WTC11 (cell line): ENCODE data around the gene RUNX1. TPM values are rescaled to one million over a fixed set of nuclear protein-coding genes. Genes with fewer than 3 reads are reported as not detected.

Source experiments
- ATAC-seq: fragments of 200-7000 bp; cut with Tn5 transposase; 2 replicates; pipeline ENCODE4 v1.10.0; 2021; ENCODE audit warnings: mild to moderate bottlenecking, moderate library complexity
- CTCF ChIA-PET: fragments of 300-600 bp; sonication (Branson Sonifier 250); formaldehyde crosslinking; loops from one replicate; lab custom pipeline; 2021; ENCODE audit warnings: antibody characterized with exemption; lab: Charles Lee
- POLR2A ChIA-PET: fragments of 350-600 bp; sonication (Branson Sonifier 250); formaldehyde crosslinking; loops from one replicate; lab custom pipeline; 2021; ENCODE audit warnings: antibody characterized with exemption; lab: Charles Lee
- DNase-seq: peaks from one replicate; pipeline ENCODE4 v3.0.0; 2021; ENCODE audit warnings: low spot score
- H3K27ac Mint-ChIP-seq: 2 replicates; pipeline ENCODE4 v1.8.0; 2021; ENCODE audit warnings: mixed read lengths
- H3K27me3 Mint-ChIP-seq: 2 replicates; pipeline ENCODE4 v1.8.0; 2021; ENCODE audit warnings: low read depth, mild to moderate bottlenecking, moderate library complexity, mixed read lengths
- H3K36me3 Mint-ChIP-seq: 2 replicates; pipeline ENCODE4 v1.8.0; 2021; ENCODE audit warnings: mixed read lengths
- H3K4me1 Mint-ChIP-seq: 2 replicates; pipeline ENCODE4 v1.8.0; 2022; ENCODE audit warnings: mixed read lengths
- H3K4me3 Mint-ChIP-seq: 2 replicates; pipeline ENCODE4 v1.8.0; 2021; ENCODE audit warnings: mild to moderate bottlenecking, moderate library complexity, mixed read lengths
- H3K9me3 Mint-ChIP-seq: 2 replicates; pipeline ENCODE4 v1.8.0; 2021; ENCODE audit warnings: mixed read lengths
- ARID4B ChIP-seq: sonication (generic); formaldehyde crosslinking; IDR thresholded peaks from 2 replicates; pipeline ENCODE4 v1.8.0; 2023; ENCODE audit warnings: missing genetic modification reagents, mild to moderate bottlenecking, borderline replicate concordance
- CBFB ChIP-seq: sonication (generic); formaldehyde crosslinking; IDR thresholded peaks from 2 replicates; pipeline ENCODE4 v1.8.1; 2022; ENCODE audit warnings: mild to moderate bottlenecking, low read depth, missing genetic modification reagents
- ERG ChIP-seq: fragments of 250-450 bp; sonication (Bioruptor Pico); IDR thresholded peaks from 2 replicates; pipeline ENCODE4 v1.8.0; 2021; ENCODE audit warnings: mild to moderate bottlenecking
- ESRRA ChIP-seq: sonication (generic); formaldehyde crosslinking; IDR thresholded peaks from 2 replicates; pipeline ENCODE4 v1.8.1; 2022; ENCODE audit warnings: mild to moderate bottlenecking, missing genetic modification reagents, borderline replicate concordance
- FOXP1 ChIP-seq: sonication (generic); formaldehyde crosslinking; IDR thresholded peaks from 2 replicates; pipeline ENCODE4 v1.8.0; 2022; ENCODE audit warnings: missing genetic modification reagents, mild to moderate bottlenecking, moderate library complexity, borderline replicate concordance
- HMGA2 ChIP-seq: fragments of 250-450 bp; sonication (Bioruptor Pico); IDR thresholded peaks from 2 replicates; pipeline ENCODE4 v1.4.0; 2021; ENCODE audit warnings: mild to moderate bottlenecking, moderate library complexity
- IRF1 ChIP-seq: sonication (generic); formaldehyde crosslinking; IDR thresholded peaks from 2 replicates; pipeline ENCODE4 v1.8.0; 2023; ENCODE audit warnings: missing genetic modification reagents
- IRF2 ChIP-seq: sonication (generic); formaldehyde crosslinking; IDR thresholded peaks from 2 replicates; pipeline ENCODE4 v1.8.0; 2022; ENCODE audit warnings: low read depth, missing genetic modification reagents, borderline replicate concordance
- MAX ChIP-seq: sonication (generic); formaldehyde crosslinking; IDR thresholded peaks from 2 replicates; pipeline ENCODE4 v1.8.0; 2022; ENCODE audit warnings: mild to moderate bottlenecking, missing genetic modification reagents
- MXD4 ChIP-seq: fragments of 250-450 bp; sonication (Bioruptor Pico); IDR thresholded peaks from 2 replicates; pipeline ENCODE4 v1.8.0; 2021; ENCODE audit warnings: mild to moderate bottlenecking, moderate library complexity, borderline replicate concordance
- NR2C2 ChIP-seq: sonication (generic); formaldehyde crosslinking; IDR thresholded peaks from 2 replicates; pipeline ENCODE4 v1.8.0; 2022; ENCODE audit warnings: mild to moderate bottlenecking, missing genetic modification reagents
- PRDM15 ChIP-seq: sonication (generic); formaldehyde crosslinking; IDR thresholded peaks from 2 replicates; pipeline ENCODE4 v1.8.0; 2022; ENCODE audit warnings: missing genetic modification reagents
- RELA ChIP-seq: sonication (generic); formaldehyde crosslinking; IDR thresholded peaks from 2 replicates; pipeline ENCODE4 v1.8.1; 2022; ENCODE audit warnings: missing genetic modification reagents, mild to moderate bottlenecking, borderline replicate concordance
- RORB ChIP-seq: fragments of 250-450 bp; sonication (Bioruptor Pico); IDR thresholded peaks from 2 replicates; pipeline ENCODE4 v1.9.0; 2021; ENCODE audit warnings: mild to moderate bottlenecking
- USF2 ChIP-seq: sonication (generic); formaldehyde crosslinking; IDR thresholded peaks from 2 replicates; pipeline ENCODE4 v1.8.1; 2023; ENCODE audit warnings: mild to moderate bottlenecking, missing genetic modification reagents, moderate library complexity
- ZNF232 ChIP-seq: sonication (generic); formaldehyde crosslinking; IDR thresholded peaks from 2 replicates; pipeline ENCODE4 v1.8.0; 2022; ENCODE audit warnings: mild to moderate bottlenecking, missing genetic modification reagents
- ZNF512 ChIP-seq: sonication (generic); formaldehyde crosslinking; IDR thresholded peaks from 2 replicates; pipeline ENCODE4 v1.8.1; 2022; ENCODE audit warnings: missing genetic modification reagents, borderline replicate concordance
- total RNA-seq: library from RNA; stranded (reverse); gene quantifications from 3 replicates; pipeline ENCODE4 v1.2.3, GENCODE V29; 2021

RUNX1 gene
- total RNA-seq, 1 experiment from 2014 or later: 2.2 TPM

GRCh38 chr21:34761758-34762330 is 287.3 kb downstream of the RUNX1 start (continued):
- TF ChIP-seq ARID4B (no peak), USF2 (no peak), IRF1 (no peak), ZNF232 (CRISPR knock-in tag) (no peak), FOXP1 (CRISPR knock-in tag) (no peak), RELA (no peak), MAX (no peak), ESRRA (no peak)

GRCh38 chr21:34754690-34755647 is 294.1 kb downstream of the RUNX1 start:
- no peaks in the 10 kb centered on the region for H3K36me3 Mint-ChIP-seq
- CTCF ChIA-PET: interaction anchor here (2.1 kb wide), 1 partner anchor 9 kb away, joined by 6 read pairs; no protein-coding TSS in a partner anchor
- no peaks in the 10 kb centered on the region for H3K4me1 Mint-ChIP-seq
- POLR2A ChIA-PET: no interaction called here
- no peak overlapping the region for H3K4me3 Mint-ChIP-seq
- H3K9me3 Mint-ChIP-seq: no peaks in the 10 kb centered on the region
- H3K27ac Mint-ChIP-seq: no peak overlapping the region
- TF ChIP-seq MXD4 (CRISPR knock-in tag) (no peak), NR2C2 (CRISPR knock-in tag) (no peak), RORB (CRISPR knock-in tag) (no peak), ZNF512 (no peak)
- no peak for ATAC-seq
- no peak for DNase-seq
- no peaks in the 10 kb centered on the region; the same call in 1 of the 2 replicates for H3K27me3 Mint-ChIP-seq

- Mint-ChIP-seq H3K4me1 (peaks cover 3% of the 10 kb centered on the region; the same call in 1 of the 2 replicates), H3K4me3 (no peak overlapping the region), H3K9me3 (no peaks in the 10 kb centered on the region), H3K27me3 (no peaks in the 10 kb centered on the region; the same call in 1 of the 2 replicates), H3K27ac (no peak overlapping the region), H3K36me3 (no peaks in the 10 kb centered on the region)
- DNase-seq (no peak), ATAC-seq (no peak)
- POLR2A ChIA-PET: no interaction called here
- CTCF ChIA-PET: no interaction called here
- TF ChIP-seq IRF2: no peak
- TF ChIP-seq HMGA2 (CRISPR knock-in tag): no peak
- TF ChIP-seq CBFB (CRISPR knock-in tag): no peak
- no peak for TF ChIP-seq ERG (CRISPR knock-in tag)
- TF ChIP-seq USF2: no peak
- no peak for TF ChIP-seq PRDM15 (CRISPR knock-in tag)
These were observed 300.2 kb downstream of the RUNX1 start for GRCh38 chr21:34748862-34749261.
